Measurements from ENCODE around the gene TXNDC12.

- TF ChIP-seq CTCF (IDR thresholded peaks at IDR 0.05; ENCODE audit: borderline replicate concordance, extremely low read depth, low read length, poor library complexity, severe bottlenecking) (no peak), EZH2 (IDR thresholded peaks at IDR 0.05; ENCODE audit: borderline replicate concordance, low read depth, low read length, severe bottlenecking) (no peak)
Observed at GRCh38 chr1:51990478-51990965, 64.5 kb downstream of the TXNDC12 start, which contains the start of gene RAB3B.

Measured in DND-41 (cell line).